ENCODE data around the gene LDLRAD3. TPM values are rescaled to one million over a fixed set of nuclear protein-coding genes. Genes with fewer than 3 reads are reported as not detected.

LDLRAD3 gene
- total RNA-seq, 1 donor from 2014 or later, result 18.2 TPM

- H3K4me3 Mint-ChIP-seq (ENCODE audit: unreplicated experiment), result no peak overlapping the region
- peaks cover 14% of the 10 kb centered on the region for H3K4me1 Mint-ChIP-seq (ENCODE audit: unreplicated experiment)
- DNase-seq (ENCODE audit: extremely low spot score, unreplicated experiment), result no peak
- H3K36me3 Mint-ChIP-seq (ENCODE audit: unreplicated experiment), result no peaks in the 10 kb centered on the region
- no peaks in the 10 kb centered on the region for H3K27me3 Mint-ChIP-seq (ENCODE audit: unreplicated experiment)
- H3K9me3 Mint-ChIP-seq (ENCODE audit: unreplicated experiment), result no peaks in the 10 kb centered on the region
- TF ChIP-seq, protein P1, sequence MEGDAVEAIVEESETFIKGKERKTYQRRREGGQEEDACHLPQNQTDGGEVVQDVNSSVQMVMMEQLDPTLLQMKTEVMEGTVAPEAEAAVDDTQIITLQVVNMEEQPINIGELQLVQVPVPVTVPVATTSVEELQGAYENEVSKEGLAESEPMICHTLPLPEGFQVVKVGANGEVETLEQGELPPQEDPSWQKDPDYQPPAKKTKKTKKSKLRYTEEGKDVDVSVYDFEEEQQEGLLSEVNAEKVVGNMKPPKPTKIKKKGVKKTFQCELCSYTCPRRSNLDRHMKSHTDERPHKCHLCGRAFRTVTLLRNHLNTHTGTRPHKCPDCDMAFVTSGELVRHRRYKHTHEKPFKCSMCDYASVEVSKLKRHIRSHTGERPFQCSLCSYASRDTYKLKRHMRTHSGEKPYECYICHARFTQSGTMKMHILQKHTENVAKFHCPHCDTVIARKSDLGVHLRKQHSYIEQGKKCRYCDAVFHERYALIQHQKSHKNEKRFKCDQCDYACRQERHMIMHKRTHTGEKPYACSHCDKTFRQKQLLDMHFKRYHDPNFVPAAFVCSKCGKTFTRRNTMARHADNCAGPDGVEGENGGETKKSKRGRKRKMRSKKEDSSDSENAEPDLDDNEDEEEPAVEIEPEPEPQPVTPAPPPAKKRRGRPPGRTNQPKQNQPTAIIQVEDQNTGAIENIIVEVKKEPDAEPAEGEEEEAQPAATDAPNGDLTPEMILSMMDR (IDR thresholded peaks at IDR 0.05), result no peak
- no peak overlapping the region for H3K27ac Mint-ChIP-seq (ENCODE audit: unreplicated experiment)
These were observed 198.1 kb downstream of the LDLRAD3 start for GRCh38 chr11:36141956-36142355.

DNA sequence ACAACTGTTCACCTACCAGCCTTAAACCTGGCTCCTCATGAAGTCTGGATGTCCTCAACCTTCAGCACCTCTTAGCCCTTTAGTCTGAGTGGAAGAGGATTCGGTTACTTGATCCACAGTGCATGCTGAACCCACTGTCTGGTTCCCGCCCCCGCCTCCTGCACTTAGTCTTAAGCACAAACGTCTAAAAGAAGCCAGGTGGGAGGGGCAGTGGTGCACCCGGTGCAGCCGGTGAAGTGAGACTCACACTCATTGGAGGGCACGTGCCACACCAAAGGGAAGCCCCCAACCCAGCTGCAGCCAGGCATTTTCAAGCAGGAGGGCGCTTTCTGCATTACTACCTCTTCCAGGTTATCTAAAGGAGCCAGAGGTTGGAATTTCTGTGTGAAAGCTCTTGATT lies 198.6 kb downstream of the LDLRAD3 start:
- TF ChIP-seq, protein P1 (IDR thresholded peaks at IDR 0.05), result no peak
- no peak for DNase-seq (ENCODE audit: extremely low spot score, unreplicated experiment)
- H3K4me3 Mint-ChIP-seq (ENCODE audit: unreplicated experiment), result no peak overlapping the region
- H3K36me3 Mint-ChIP-seq (ENCODE audit: unreplicated experiment), result no peaks in the 10 kb centered on the region
- H3K9me3 Mint-ChIP-seq (ENCODE audit: unreplicated experiment), result no peaks in the 10 kb centered on the region
- H3K27me3 Mint-ChIP-seq (ENCODE audit: unreplicated experiment), result no peaks in the 10 kb centered on the region
- peaks cover 17% of the 10 kb centered on the region for H3K4me1 Mint-ChIP-seq (ENCODE audit: unreplicated experiment)
- no peak overlapping the region for H3K27ac Mint-ChIP-seq (ENCODE audit: unreplicated experiment)

- Mint-ChIP-seq H3K4me1 (ENCODE audit: unreplicated experiment) (peaks cover 18% of the 10 kb centered on the region), H3K27ac (ENCODE audit: unreplicated experiment) (no peak overlapping the region), H3K36me3 (ENCODE audit: unreplicated experiment) (no peaks in the 10 kb centered on the region), H3K27me3 (ENCODE audit: unreplicated experiment) (no peaks in the 10 kb centered on the region), H3K4me3 (ENCODE audit: unreplicated experiment) (no peak overlapping the region), H3K9me3 (ENCODE audit: unreplicated experiment) (no peaks in the 10 kb centered on the region)
- TF ChIP-seq, protein P1 (IDR thresholded peaks at IDR 0.05), result no peak
- no peak for DNase-seq (ENCODE audit: extremely low spot score, unreplicated experiment)
These were observed 199.0 kb downstream of the LDLRAD3 start for GRCh38 chr11:36142879-36143278.

DNA sequence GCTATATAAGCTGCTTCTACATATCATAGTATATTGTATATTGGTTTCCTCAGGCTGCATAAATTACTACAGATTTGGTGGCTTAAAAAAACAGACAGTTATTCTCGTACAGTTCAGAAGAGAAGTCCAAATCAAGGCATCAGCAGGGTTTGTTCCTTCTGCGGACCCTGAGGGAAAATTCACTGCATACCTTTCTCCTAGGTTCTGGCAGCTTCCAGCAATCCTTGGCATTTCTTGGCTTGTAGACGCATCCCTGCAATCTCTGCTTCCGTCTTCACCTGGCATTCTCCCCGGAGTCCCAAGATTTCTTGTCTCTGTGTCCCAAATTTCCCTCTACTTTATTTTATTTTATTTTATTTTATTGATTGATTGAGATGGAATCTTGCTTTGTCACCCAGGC lies 202.6 kb downstream of the LDLRAD3 start:
- Mint-ChIP-seq H3K9me3 (ENCODE audit: unreplicated experiment) (peaks cover 5% of the 10 kb centered on the region), H3K4me3 (ENCODE audit: unreplicated experiment) (no peak overlapping the region), H3K36me3 (ENCODE audit: unreplicated experiment) (no peaks in the 10 kb centered on the region), H3K27ac (ENCODE audit: unreplicated experiment) (peak overlapping the region; percentile 78), H3K27me3 (ENCODE audit: unreplicated experiment) (no peaks in the 10 kb centered on the region), H3K4me1 (ENCODE audit: unreplicated experiment) (peaks cover 38% of the 10 kb centered on the region)
- TF ChIP-seq, protein P1 (IDR thresholded peaks at IDR 0.05), result no peak
- DNase-seq (ENCODE audit: extremely low spot score, unreplicated experiment), result no peak

DNA sequence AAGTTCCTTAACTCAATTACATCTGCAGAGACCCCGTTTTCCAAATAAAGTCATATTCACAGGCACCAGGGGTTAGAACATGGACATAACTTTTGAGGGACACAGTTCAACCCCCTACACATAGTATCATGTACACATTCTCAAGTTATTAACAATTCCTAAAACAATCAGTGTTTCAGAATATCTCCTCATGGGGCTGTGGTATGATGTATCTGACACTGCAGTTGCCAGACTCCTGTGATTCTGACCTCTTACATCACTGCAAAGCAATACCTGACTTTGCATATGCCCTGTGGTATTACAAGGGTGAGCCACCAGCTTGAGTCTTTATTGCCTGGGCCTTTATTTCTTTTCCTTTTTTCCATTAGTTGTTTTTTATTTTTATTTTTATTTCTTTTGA lies 203.6 kb downstream of the LDLRAD3 start:
- no peak for DNase-seq (ENCODE audit: extremely low spot score, unreplicated experiment)
- Mint-ChIP-seq H3K9me3 (ENCODE audit: unreplicated experiment) (peaks cover 5% of the 10 kb centered on the region), H3K27ac (ENCODE audit: unreplicated experiment) (no peak overlapping the region), H3K27me3 (ENCODE audit: unreplicated experiment) (no peaks in the 10 kb centered on the region), H3K36me3 (ENCODE audit: unreplicated experiment) (no peaks in the 10 kb centered on the region), H3K4me3 (ENCODE audit: unreplicated experiment) (no peak overlapping the region), H3K4me1 (ENCODE audit: unreplicated experiment) (peaks cover 38% of the 10 kb centered on the region)
- TF ChIP-seq, protein P1 (IDR thresholded peaks at IDR 0.05), result no peak
